ENCODE measurements around the gene MIER3.
"Not testable (repeated sequence)": the region's sequence is repeated elsewhere in the genome, so short reads cannot be mapped to it uniquely, and the experiment has no call there.

DNA sequence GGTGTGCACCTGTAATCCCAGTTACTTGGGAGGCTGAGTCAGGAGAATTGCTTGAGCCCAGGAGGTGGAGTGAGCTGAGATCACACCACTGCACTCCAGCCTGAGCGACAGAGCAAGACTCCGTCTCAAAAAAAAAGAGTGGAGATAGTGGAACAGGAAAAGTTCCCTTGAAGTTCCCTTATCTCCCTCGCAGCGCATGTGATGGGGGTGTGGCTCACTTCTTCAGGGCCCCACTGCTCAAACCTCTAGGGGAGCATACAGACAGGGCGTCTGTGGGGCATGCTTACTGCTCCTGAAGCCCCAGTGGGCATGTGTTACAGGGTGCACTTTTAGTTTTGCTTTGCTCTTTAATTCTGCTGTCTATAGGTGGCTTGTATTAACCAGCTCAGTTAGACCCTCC lies 27.6 kb upstream of the MIER3 start:
- TF ChIP-seq POLR2A (IDR thresholded peaks at IDR 0.05) = not testable (repeated sequence)
- TF ChIP-seq, protein P1, sequence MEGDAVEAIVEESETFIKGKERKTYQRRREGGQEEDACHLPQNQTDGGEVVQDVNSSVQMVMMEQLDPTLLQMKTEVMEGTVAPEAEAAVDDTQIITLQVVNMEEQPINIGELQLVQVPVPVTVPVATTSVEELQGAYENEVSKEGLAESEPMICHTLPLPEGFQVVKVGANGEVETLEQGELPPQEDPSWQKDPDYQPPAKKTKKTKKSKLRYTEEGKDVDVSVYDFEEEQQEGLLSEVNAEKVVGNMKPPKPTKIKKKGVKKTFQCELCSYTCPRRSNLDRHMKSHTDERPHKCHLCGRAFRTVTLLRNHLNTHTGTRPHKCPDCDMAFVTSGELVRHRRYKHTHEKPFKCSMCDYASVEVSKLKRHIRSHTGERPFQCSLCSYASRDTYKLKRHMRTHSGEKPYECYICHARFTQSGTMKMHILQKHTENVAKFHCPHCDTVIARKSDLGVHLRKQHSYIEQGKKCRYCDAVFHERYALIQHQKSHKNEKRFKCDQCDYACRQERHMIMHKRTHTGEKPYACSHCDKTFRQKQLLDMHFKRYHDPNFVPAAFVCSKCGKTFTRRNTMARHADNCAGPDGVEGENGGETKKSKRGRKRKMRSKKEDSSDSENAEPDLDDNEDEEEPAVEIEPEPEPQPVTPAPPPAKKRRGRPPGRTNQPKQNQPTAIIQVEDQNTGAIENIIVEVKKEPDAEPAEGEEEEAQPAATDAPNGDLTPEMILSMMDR (IDR thresholded peaks at IDR 0.05) = not testable (repeated sequence)

All from body of pancreas (tissue), 4 donors.